Central memory CD8-positive, alpha-beta T cell (primary cell): ENCODE data around the gene PMEPA1.

ENCODE experiments used
- ATAC-seq: fragments of 150-1000 bp; cut with Tn5 transposase; replicated peaks from 2 replicates; pipeline ENCODE4 v1.10.0; 2022; ENCODE audit warnings: mild to moderate bottlenecking, moderate FRiP score, moderate number of reproducible peaks; ENCODE audit not compliant: poor library complexity, severe bottlenecking; ENCODE audit errors: extremely low read depth
- DNase-seq, 2 donors: peaks; one replicate each; pipeline ENCODE4 v3.0.0; 2021; ENCODE audit warnings: low spot score in 2 of 2
- H3K27ac Mint-ChIP-seq: one replicate; pipeline ENCODE4 v1.8.0; 2022; ENCODE audit warnings: low read depth, mild to moderate bottlenecking, moderate library complexity, mixed read lengths
- H3K27me3 Mint-ChIP-seq: one replicate; pipeline ENCODE4 v1.8.0; 2022; ENCODE audit warnings: mixed read lengths
- H3K36me3 Mint-ChIP-seq: one replicate; pipeline ENCODE4 v1.8.0; 2022; ENCODE audit warnings: mild to moderate bottlenecking, moderate library complexity, mixed read lengths; ENCODE audit not compliant: insufficient read depth
- H3K4me1 Mint-ChIP-seq: one replicate; pipeline ENCODE4 v1.8.0; 2022; ENCODE audit warnings: mixed read lengths
- H3K4me3 Mint-ChIP-seq: one replicate; pipeline ENCODE4 v1.8.0; 2022; ENCODE audit warnings: mild to moderate bottlenecking, moderate library complexity, mixed read lengths
- H3K9me3 Mint-ChIP-seq: one replicate; pipeline ENCODE4 v1.8.0; 2022; ENCODE audit warnings: mixed read lengths

The PMEPA1 gene

GRCh38 chr20:57618091-57618763, 91.6 kb downstream of the PMEPA1 start:
- ATAC-seq (no peak), DNase-seq (no peak)
- H3K4me3 Mint-ChIP-seq = peak overlapping the region; percentile 80
- peak overlapping the region; percentile 95 for H3K27ac Mint-ChIP-seq
- H3K27me3 Mint-ChIP-seq = no peaks in the 10 kb centered on the region
- H3K36me3 Mint-ChIP-seq = peaks cover 49% of the 10 kb centered on the region
- H3K9me3 Mint-ChIP-seq = no peaks in the 10 kb centered on the region
- H3K4me1 Mint-ChIP-seq = peaks cover 53% of the 10 kb centered on the region

- DNase-seq (no peak), ATAC-seq (no peak)
- H3K4me3 Mint-ChIP-seq = peak overlapping the region; percentile 80
- H3K36me3 Mint-ChIP-seq = peaks cover 53% of the 10 kb centered on the region
- H3K27me3 Mint-ChIP-seq = no peaks in the 10 kb centered on the region
- no peaks in the 10 kb centered on the region for H3K9me3 Mint-ChIP-seq
- H3K4me1 Mint-ChIP-seq = peaks cover 44% of the 10 kb centered on the region
- peak overlapping the region; percentile 95 for H3K27ac Mint-ChIP-seq
These were observed 92.6 kb downstream of the PMEPA1 start for GRCh38 chr20:57617079-57617795.

DNA sequence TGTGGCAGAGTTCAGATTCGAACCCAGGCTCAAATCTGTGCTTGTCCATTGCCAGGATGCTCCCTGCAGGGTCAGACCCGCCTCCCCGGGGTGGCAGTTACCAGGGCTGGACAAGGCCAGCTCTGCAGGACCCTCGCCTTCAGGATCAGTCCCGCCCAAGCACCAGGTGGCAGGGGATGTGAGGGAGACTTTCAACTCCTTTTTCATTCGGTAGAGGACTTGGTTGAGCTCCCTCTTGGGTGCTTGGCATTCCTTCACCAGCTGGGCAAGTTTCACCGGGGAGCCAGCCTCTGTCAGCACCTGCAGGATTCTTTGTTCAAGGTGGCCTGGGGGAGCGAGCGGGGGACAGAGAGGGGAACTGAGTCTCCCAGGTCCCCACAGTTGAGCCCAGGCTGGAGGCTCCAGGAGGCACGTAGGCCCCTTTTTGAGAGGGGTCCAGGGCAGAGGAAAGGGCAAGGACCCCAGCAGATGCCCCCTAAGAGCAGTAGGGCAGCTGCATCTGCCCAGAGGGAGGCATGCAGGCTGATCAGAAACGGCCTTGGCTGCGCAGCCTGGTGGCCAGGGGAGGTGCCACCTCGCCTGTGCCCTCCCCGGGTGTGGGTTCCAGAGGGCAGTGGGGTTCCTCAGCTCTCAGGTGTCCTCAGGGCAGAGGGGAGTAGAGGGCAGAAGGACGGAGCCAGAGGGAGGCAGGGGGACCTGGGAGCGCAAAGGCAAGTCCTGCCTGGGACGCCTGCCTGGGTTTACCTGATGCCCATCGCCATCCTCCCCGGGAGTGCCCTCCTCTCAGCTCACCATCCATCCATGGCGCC, 93.5 kb downstream of the PMEPA1 start:
- DNase-seq (no peak), ATAC-seq (no peak)
- Mint-ChIP-seq H3K4me1 (peaks cover 42% of the 10 kb centered on the region), H3K36me3 (peaks cover 54% of the 10 kb centered on the region), H3K9me3 (no peaks in the 10 kb centered on the region), H3K4me3 (peak overlapping the region; percentile 80), H3K27me3 (no peaks in the 10 kb centered on the region), H3K27ac (peak overlapping the region; percentile 95)

DNA sequence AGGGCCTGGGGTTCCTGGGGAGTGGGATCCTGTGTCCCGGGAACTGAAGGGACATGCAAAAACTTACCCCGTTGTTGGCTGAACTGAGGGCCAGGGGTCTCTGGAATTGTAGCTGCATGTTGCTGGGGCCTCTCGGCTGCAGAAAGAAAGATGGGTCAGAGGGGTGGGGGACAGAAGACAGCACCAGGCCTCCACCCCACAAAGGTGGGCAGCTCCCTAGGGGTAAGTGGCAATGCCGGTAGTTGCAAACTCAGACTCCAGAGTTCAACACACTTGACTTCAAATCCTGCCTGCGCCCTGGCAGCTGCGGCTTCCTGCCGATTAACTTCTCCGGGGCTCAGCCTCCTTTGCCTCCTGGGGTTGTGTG, 94.4 kb downstream of the PMEPA1 start:
- H3K4me3 Mint-ChIP-seq = no peak overlapping the region
- no peaks in the 10 kb centered on the region for H3K27me3 Mint-ChIP-seq
- peak overlapping the region; percentile 51 for H3K27ac Mint-ChIP-seq
- ATAC-seq (no peak), DNase-seq (no peak)
- peaks cover 50% of the 10 kb centered on the region for H3K36me3 Mint-ChIP-seq
- peaks cover 39% of the 10 kb centered on the region for H3K4me1 Mint-ChIP-seq
- no peaks in the 10 kb centered on the region for H3K9me3 Mint-ChIP-seq

DNA sequence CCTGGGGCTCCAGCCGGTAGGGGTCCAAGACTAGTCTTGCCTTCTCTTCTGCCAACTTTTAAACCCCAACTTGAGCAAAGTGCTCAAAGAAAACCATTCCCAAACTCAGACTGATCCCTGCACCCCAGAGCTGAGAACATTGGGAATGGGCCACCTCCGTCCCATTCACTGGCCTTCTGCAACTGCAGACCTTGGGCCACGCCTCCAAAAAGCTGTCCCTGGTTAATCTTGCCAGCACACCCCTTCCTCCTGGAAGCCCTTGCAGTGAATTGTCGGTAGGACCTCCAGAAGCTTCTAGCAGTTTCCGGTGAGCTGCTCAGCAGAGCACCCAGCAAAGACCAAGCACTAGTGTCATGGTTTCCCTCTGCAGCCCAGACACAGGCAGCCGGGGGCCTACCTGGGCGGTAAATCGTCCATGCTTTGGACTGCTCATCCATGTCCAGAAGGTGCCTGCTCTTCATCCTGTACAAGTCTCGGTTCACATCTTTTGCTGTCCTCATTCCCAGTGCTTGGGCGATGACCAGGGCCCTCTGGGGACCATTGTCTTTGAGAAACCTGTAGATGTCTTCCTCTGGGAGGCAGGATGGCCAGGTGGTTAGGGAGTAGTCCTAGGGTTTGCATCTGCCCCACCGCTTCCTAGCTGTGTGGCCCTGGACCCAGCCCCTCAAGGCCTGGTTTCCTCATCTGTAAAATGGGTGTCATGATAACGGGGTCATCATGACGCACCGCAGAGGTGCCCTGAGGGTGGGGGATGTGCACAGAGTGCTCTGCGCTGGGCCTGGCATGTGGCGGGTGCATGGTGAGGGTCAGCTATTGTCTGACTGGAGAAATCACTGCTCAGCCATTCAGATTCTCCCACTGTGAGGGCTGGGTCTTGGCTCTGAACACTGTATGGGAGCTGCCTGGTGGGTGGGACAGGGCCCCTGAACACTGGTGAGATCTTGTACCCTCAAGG, 95.0 kb downstream of the PMEPA1 start:
- H3K9me3 Mint-ChIP-seq = no peaks in the 10 kb centered on the region
- ATAC-seq = no peak
- H3K4me1 Mint-ChIP-seq = peaks cover 36% of the 10 kb centered on the region
- H3K27me3 Mint-ChIP-seq = no peaks in the 10 kb centered on the region
- peak overlapping the region; percentile 51 for H3K27ac Mint-ChIP-seq
- no peak overlapping the region for H3K4me3 Mint-ChIP-seq
- H3K36me3 Mint-ChIP-seq = peaks cover 49% of the 10 kb centered on the region
- no peak for DNase-seq

DNA sequence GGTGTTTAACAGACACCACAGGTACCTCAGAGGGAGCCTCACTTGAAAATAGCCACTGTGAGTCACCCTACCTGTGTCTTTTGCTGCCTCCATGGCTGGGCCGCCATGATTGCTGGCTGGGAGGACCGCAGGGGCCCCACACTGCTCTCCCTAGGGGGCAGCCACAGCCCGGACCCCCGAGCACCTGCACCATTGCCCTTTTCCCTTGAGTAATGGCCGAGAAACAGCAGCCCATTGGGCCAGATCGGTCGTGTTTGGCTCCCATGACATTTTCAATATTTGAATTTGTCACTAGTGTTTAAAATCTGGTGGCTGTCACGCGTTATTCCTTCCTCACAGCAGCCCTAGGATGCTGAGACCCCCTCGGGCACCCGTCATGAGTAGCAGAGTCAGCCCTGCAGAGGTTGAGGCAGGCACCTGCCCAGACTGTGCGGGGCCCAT, 96.3 kb downstream of the PMEPA1 start:
- H3K4me1 Mint-ChIP-seq = peaks cover 34% of the 10 kb centered on the region
- no peak overlapping the region for H3K4me3 Mint-ChIP-seq
- ATAC-seq (no peak), DNase-seq (no peak)
- H3K36me3 Mint-ChIP-seq = peaks cover 41% of the 10 kb centered on the region
- no peaks in the 10 kb centered on the region for H3K27me3 Mint-ChIP-seq
- no peak overlapping the region for H3K27ac Mint-ChIP-seq
- H3K9me3 Mint-ChIP-seq = no peaks in the 10 kb centered on the region

DNA sequence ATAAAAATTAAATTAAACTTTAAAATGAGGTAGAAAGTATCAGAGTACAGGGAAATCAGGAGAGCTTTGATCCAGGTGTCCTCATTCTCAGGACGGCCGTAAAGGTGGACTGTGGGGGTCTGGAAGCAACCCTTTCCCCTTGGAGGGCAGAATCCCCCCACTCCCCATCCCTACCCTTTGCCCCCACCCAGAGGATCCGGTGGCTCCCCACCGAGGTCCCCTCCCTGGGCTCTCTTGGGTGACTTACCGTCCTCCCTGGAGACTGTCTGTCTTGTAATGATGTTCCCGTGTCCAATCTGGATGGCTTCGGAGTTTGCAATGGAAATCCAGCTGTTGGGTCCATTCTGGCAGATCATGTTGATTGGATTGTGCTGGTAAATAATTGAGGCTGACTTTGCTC, 96.9 kb downstream of the PMEPA1 start:
- Mint-ChIP-seq H3K4me3 (no peak overlapping the region), H3K9me3 (no peaks in the 10 kb centered on the region), H3K36me3 (peaks cover 43% of the 10 kb centered on the region), H3K27me3 (no peaks in the 10 kb centered on the region), H3K27ac (no peak overlapping the region), H3K4me1 (peaks cover 28% of the 10 kb centered on the region)
- ATAC-seq (no peak), DNase-seq (no peak)

DNA sequence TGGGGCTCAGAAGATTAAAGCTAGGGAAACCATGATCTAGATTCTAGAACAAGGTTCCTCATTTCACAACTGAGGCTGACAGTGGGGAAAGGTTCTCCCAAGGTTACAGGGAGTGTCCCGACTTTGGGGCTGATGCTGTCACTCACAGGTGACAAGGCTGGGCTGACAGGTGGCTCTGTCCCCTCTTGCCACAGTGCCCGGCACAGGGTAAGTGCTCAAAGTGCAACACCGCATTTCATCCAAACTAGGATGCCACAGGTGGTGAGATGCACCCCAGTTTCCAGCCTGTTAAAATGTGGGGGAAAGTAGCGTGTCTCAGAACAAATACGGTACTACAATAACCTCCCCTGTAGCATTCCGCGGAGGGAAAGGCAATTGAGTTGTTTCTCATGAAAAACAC, 97.4 kb downstream of the PMEPA1 start:
- H3K36me3 Mint-ChIP-seq = peaks cover 45% of the 10 kb centered on the region
- H3K4me3 Mint-ChIP-seq = no peak overlapping the region
- H3K27me3 Mint-ChIP-seq = no peaks in the 10 kb centered on the region
- peaks cover 25% of the 10 kb centered on the region for H3K4me1 Mint-ChIP-seq
- no peak for DNase-seq
- no peak overlapping the region for H3K27ac Mint-ChIP-seq
- no peaks in the 10 kb centered on the region for H3K9me3 Mint-ChIP-seq
- no peak for ATAC-seq

DNA sequence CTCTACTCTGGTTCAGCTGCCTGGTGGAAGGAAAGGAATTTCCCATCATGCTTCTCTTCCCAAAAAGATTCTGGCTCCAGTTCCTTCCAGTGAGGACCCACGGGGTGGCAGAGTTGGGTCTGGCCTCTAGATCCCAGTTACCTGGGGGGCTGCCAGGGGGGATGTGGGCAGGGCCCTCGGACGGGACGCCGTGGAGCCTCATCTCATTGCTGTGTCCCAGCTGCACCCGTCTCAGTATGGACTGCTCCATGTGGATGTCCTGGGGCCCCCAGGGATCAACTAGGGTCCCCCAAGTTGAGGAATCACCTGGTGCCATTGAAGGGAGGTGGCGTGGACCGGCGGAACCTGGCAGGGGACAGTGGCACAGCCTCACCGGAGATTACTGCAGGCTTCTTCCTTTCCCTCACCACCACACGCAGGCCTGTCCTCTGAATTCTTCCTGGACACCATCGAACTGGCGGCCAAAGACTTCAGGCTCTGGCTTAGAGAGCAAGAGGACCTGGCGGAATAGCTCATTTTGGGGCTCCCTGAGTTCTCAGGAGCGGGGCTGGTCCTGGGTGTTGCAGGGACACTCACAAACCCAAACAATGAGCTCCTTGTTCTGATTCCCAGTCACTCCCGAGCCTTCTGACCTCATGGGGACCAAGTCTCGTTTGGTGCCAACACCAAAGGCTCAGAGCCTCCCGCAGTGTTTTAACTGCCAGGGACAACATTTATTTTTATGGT, 98.1 kb downstream of the PMEPA1 start:
- Mint-ChIP-seq H3K9me3 (no peaks in the 10 kb centered on the region), H3K27ac (no peak overlapping the region), H3K4me3 (no peak overlapping the region), H3K36me3 (peaks cover 45% of the 10 kb centered on the region), H3K4me1 (peaks cover 18% of the 10 kb centered on the region), H3K27me3 (no peaks in the 10 kb centered on the region)
- DNase-seq (no peak), ATAC-seq (no peak)

GRCh38 chr20:57610261-57610952, 99.4 kb downstream of the PMEPA1 start:
- H3K27me3 Mint-ChIP-seq = no peaks in the 10 kb centered on the region
- ATAC-seq (no peak), DNase-seq (no peak)
- no peaks in the 10 kb centered on the region for H3K9me3 Mint-ChIP-seq
- peaks cover 42% of the 10 kb centered on the region for H3K36me3 Mint-ChIP-seq
- H3K27ac Mint-ChIP-seq = peak overlapping the region; percentile 76
- H3K4me1 Mint-ChIP-seq = peaks cover 26% of the 10 kb centered on the region
- no peak overlapping the region for H3K4me3 Mint-ChIP-seq

GRCh38 chr20:57609842-57610167, 100.0 kb downstream of the PMEPA1 start:
- DNase-seq (no peak), ATAC-seq (no peak)
- Mint-ChIP-seq H3K27ac (no peak overlapping the region), H3K4me3 (no peak overlapping the region), H3K4me1 (peaks cover 32% of the 10 kb centered on the region), H3K9me3 (no peaks in the 10 kb centered on the region), H3K27me3 (no peaks in the 10 kb centered on the region), H3K36me3 (peaks cover 43% of the 10 kb centered on the region)
